ENCODE data around the gene TRIM39. TPM values are rescaled to one million over a fixed set of nuclear protein-coding genes. Genes with fewer than 3 reads are reported as not detected.

The TRIM39 gene
- total and polyA plus RNA-seq, 2 of the 4 experiments (the other 2 are of a cell fraction), result 7.5 to 10.0 TPM

- no peaks in the 10 kb centered on the region for H3K36me3 ChIP-seq (ENCODE audit: control insufficient read depth, insufficient read depth, low read length)
- no peak for TF ChIP-seq CEBPB (IDR thresholded peaks at IDR 0.05; ENCODE audit: low read depth, low read length)
- TF ChIP-seq BHLHE40 (IDR thresholded peaks at IDR 0.05; ENCODE audit: low read depth, low read length), result no peak
- no peak for TF ChIP-seq MAZ (IDR thresholded peaks at IDR 0.05; ENCODE audit: borderline replicate concordance, low read depth, low read length)
- no peak for TF ChIP-seq RAD21 (IDR thresholded peaks at IDR 0.05; ENCODE audit: low read length)
- no peak for TF ChIP-seq CHD1 (IDR thresholded peaks at IDR 0.05; ENCODE audit: low read depth, low read length)
- TF ChIP-seq FOS (IDR thresholded peaks at IDR 0.05; ENCODE audit: low read depth, low read length), result no peak
- no peak for TF ChIP-seq SMC3 (IDR thresholded peaks at IDR 0.05; ENCODE audit: low read depth, low read length)
- no peak for TF ChIP-seq RCOR1 (IDR thresholded peaks at IDR 0.05; ENCODE audit: insufficient replicate concordance, low read length)
- TF ChIP-seq NFE2L2 (IDR thresholded peaks at IDR 0.05; ENCODE audit: low read depth, low read length), result no peak
- H3K9me3 ChIP-seq (ENCODE audit: control insufficient read depth, insufficient read depth, low read length), result peaks cover 3% of the 10 kb centered on the region; the same call in 1 of the 2 replicates
- POLR2A ChIA-PET (ENCODE audit: unreplicated experiment), result no interaction called here
- dilution Hi-C loops (cut with HindIII; ENCODE audit: low sequenced_read_pairs, unreplicated experiment) (no loop called here), intact Hi-C loops (cut with micrococcal nuclease) (no loop called here), in situ Hi-C loops (cut with MboI; ENCODE audit: low sequenced_read_pairs) (no loop called here)
- no peak overlapping the region for H2AK9ac ChIP-seq (replicated peaks; ENCODE audit: low read depth, low read length, poor library complexity)
- no peak overlapping the region for H3K56ac ChIP-seq (ENCODE audit: extremely low read depth, insufficient read depth, low read length)
- H4K8ac ChIP-seq (ENCODE audit: low read depth in 2 of 2, low read length in 2 of 2), result no peak overlapping the region
- H3K23ac ChIP-seq (ENCODE audit: low read depth, low read length), result no peak overlapping the region
- H2BK5ac ChIP-seq (ENCODE audit: low read depth, low read length, poor library complexity, severe bottlenecking), result no peak overlapping the region
- no peaks in the 10 kb centered on the region for H3K79me1 ChIP-seq (ENCODE audit: low read depth in 1 of 2, low read length in 2 of 2)
- H2AFZ ChIP-seq (replicated peaks; ENCODE audit: low read length, poor library complexity), result no peak overlapping the region
- H4K5ac ChIP-seq (ENCODE audit: low read depth, low read length), result no peak overlapping the region
- CTCF ChIA-PET, result interaction anchor here (1.6 kb wide), 1 partner anchor 35 kb away, joined by 3 read pairs; no protein-coding TSS in a partner anchor
- H2AK5ac ChIP-seq (ENCODE audit: low read depth, low read length), result no peak overlapping the region
- H2BK15ac ChIP-seq (ENCODE audit: low read depth, low read length), result no peak overlapping the region
- no peak overlapping the region for H3K4ac ChIP-seq (ENCODE audit: low read depth, low read length)
- no peaks in the 10 kb centered on the region for H4K20me1 ChIP-seq (ENCODE audit: insufficient read depth, low read length)
- no peak for ATAC-seq (ENCODE audit: low read depth)
- no peak overlapping the region for H4K91ac ChIP-seq (ENCODE audit: insufficient read depth, low read depth, low read length)
- H3K27me3 ChIP-seq (ENCODE audit: control insufficient read depth, insufficient read depth, low read length), result peaks cover 55% of the 10 kb centered on the region
- no TSS peak for BruUV-seq (replicated peaks)
- no peak overlapping the region for H3K9ac ChIP-seq (ENCODE audit: low read depth, low read length)
- H3K9me1 ChIP-seq (ENCODE audit: insufficient read depth, low read length), result no peaks in the 10 kb centered on the region
- WGBS, 2 experiments (ENCODE audit: extremely low coverage in 2 of 2, insufficient read length in 1 of 2), result no CpG with 5 or more reads among the region's 5 CpGs
- no peak overlapping the region for H3K4me2 ChIP-seq (ENCODE audit: low read depth, low read length)
- H3K4me3 ChIP-seq (ENCODE audit: insufficient read depth, low read depth, low read length), result no peak overlapping the region
- H2BK120ac ChIP-seq (ENCODE audit: low read depth, low read length), result no peak overlapping the region
- DNase-seq, result no peak
- no peak overlapping the region for H3K14ac ChIP-seq (replicated peaks; ENCODE audit: low read depth, low read length)
- H3K18ac ChIP-seq (ENCODE audit: low read depth, low read length), result no peak overlapping the region
- H2BK20ac ChIP-seq (ENCODE audit: low read depth, low read length), result no peak overlapping the region
- H3K27ac ChIP-seq (ENCODE audit: insufficient read depth, low read length), result no peak overlapping the region
- H3K4me1 ChIP-seq (ENCODE audit: control insufficient read depth, insufficient read depth, low read length), result no peaks in the 10 kb centered on the region
Measured at GRCh38 chr6:30359276-30359675, 32.5 kb downstream of the TRIM39 start.

Data from IMR-90 (cell line).